Choroid plexus epithelial cell (primary cell): ENCODE measurements around the gene OMD.

ENCODE experiments used
- DNase-seq: peaks from one replicate; pipeline ENCODE4 v3.0.0-alpha.2; 2010; ENCODE audit warnings: low read depth
- H3K4me3 ChIP-seq: 2 replicates; pipeline ENCODE4 v1.5.1; 2011; ENCODE audit warnings: low read depth, mild to moderate bottlenecking, control low read depth, low read length, moderate library complexity
- TF ChIP-seq, protein P1 (sequence below): conservative IDR thresholded peaks from 2 replicates; pipeline ENCODE4 v1.5.1; 2011; ENCODE audit warnings: low read depth, mild to moderate bottlenecking, control low read depth, inconsistent platforms, low read length, moderate library complexity

Gene OMD

DNA sequence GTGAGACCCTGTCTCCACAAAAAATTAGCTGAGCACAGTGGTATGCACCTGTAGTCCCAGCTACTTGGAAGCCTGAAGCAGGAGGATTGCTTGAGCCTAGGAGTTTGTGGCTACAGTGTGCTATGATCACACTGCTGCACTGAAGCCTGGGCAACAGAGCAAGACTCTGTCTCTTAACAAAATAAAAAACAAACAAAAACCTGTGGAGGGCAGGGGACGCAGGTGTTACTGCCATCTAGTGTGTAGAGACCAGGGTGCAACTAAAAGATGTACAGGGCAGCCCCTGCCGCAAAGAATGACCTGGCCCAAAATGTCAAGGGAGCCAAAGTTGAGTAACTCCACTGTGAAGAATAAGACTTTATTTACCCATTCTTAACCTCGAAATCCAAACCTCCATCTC is 30.9 kb upstream of the OMD start:
- DNase-seq, result no peak
- TF ChIP-seq, protein P1, sequence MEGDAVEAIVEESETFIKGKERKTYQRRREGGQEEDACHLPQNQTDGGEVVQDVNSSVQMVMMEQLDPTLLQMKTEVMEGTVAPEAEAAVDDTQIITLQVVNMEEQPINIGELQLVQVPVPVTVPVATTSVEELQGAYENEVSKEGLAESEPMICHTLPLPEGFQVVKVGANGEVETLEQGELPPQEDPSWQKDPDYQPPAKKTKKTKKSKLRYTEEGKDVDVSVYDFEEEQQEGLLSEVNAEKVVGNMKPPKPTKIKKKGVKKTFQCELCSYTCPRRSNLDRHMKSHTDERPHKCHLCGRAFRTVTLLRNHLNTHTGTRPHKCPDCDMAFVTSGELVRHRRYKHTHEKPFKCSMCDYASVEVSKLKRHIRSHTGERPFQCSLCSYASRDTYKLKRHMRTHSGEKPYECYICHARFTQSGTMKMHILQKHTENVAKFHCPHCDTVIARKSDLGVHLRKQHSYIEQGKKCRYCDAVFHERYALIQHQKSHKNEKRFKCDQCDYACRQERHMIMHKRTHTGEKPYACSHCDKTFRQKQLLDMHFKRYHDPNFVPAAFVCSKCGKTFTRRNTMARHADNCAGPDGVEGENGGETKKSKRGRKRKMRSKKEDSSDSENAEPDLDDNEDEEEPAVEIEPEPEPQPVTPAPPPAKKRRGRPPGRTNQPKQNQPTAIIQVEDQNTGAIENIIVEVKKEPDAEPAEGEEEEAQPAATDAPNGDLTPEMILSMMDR, result peak; percentile 42
- no peak overlapping the region for H3K4me3 ChIP-seq

DNA sequence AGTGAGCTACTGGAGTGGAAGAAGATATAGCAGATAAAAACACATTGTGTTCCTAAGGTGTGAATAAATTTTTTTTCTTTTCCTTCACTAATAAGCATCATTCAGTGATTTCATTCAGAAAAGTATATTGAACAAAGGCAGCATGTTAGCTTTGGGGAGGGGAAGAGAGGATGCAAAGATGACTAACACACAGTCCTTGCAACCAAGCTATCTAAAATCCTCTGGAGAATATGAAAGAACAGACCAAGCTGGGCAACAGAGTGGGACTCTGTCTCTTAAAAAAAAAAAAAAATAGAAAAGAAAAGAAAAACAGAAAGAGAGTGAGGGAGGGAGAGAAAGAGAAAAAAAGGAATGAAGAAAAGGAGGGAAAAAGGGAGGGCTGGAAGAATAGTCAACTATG is 22.3 kb upstream of the OMD start:
- no peak overlapping the region for H3K4me3 ChIP-seq
- TF ChIP-seq, protein P1, result no peak
- DNase-seq, result no peak

DNA sequence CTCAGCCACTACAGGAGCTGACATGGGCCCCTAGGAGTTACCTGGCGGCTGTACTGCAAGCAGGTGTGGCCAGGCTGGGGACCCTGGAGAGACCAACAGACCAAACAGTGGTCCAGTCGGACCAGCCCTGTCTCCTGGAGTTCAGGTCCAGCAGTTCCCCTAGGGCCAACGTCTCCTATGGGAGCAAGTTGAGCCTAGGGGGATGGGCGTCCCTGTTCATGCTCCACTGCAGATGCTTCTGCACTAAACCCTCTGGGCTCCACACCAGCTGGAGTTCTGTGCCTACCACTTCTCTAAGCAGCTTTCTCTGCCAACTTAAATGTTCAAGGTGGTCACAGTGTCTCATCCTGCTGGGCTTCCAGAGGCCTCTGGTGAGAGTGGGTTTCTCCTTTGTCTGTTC is 20.6 kb upstream of the OMD start:
- DNase-seq, result no peak
- no peak overlapping the region for H3K4me3 ChIP-seq

DNA sequence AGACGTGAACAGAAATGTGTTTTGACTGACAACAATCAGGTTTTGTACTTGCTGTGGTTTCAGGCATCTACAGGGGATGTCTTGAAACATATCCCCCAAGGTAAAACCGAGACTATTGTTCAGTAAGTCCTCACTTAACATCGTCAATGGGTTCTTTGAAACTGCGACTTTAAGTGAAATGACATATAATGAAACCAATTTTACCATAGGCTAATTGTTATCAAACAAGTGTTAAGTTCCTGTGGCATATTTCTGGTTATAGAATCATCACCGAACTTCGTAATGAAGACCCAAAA is 16.4 kb upstream of the OMD start:
- no peak overlapping the region for H3K4me3 ChIP-seq

More for the DNA sequence above, 20.6 kb upstream of the OMD start:
- TF ChIP-seq, protein P1, result no peak

DNA sequence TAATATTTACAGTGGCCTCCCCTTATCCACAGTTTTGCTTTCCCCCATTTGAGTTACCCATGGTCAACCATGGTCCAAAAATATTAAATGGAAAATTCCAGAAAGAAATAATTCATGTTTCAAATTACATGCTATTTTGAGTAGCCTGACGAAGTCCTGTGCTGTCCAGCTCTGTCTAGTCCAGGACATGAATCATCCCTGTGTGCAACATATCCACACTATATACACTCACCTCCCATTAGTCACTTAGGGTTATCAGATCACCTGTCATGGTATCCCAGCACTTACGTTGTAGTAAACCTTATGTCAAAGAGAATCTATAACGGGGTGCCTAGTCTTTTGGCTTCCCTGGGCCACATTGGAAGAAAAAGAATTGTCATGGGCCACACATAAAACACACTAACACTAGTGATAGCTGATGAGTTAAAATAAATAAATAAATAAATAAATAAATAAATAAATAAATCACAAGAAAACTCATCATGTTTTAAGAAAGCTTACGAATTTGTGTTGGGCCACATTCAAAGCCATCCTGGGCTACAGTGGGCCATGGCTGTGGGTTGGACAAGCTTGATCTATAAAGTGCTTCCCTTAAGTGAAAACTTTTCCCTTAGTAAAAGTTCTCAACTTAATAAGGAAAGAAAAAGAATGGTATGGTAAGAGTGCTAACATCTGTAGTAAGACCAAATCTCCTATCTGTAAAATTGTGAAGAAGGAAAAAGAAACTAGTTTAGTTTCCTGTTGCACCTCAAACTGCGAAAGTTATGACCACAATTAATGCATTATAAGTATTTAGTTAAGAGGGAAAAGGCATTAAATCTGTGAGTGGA is 15.9 kb upstream of the OMD start:
- TF ChIP-seq, protein P1, result no peak
- peak; percentile 82 for DNase-seq
- H3K4me3 ChIP-seq, result no peak overlapping the region

More for the DNA sequence above, 16.4 kb upstream of the OMD start:
- no peak for DNase-seq
- TF ChIP-seq, protein P1, result no peak

DNA sequence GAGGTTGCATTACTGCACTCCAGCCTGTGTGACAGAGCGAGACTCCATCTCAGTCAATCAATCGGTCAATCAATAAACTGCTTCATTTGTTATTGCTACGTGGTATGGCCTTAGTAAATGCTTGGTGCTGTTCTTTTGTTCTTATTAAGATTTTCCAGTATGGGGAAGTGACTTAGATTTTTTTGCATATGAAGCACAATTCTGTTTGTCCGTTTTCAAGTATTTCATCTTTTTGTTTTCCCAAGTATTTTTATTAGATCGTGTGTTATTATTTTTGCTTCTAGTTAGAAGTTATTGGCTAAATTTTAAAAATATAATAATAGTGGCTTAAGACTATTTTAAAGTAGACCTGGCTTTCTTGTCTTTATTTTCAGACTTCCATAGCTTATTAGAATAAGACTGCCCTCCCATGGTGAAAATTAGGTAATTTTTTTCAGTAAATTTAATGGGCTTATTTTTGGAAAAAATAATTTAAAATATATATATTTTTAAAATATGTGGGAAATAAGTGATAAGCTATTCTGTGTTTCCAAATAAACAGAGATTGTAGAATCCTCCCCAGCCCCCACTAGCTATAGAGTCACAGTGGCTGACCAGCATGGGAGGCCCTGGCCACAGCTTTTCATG is 14.7 kb upstream of the OMD start:
- DNase-seq, result peak; percentile 63
- TF ChIP-seq, protein P1, result no peak
- H3K4me3 ChIP-seq, result no peak overlapping the region

DNA sequence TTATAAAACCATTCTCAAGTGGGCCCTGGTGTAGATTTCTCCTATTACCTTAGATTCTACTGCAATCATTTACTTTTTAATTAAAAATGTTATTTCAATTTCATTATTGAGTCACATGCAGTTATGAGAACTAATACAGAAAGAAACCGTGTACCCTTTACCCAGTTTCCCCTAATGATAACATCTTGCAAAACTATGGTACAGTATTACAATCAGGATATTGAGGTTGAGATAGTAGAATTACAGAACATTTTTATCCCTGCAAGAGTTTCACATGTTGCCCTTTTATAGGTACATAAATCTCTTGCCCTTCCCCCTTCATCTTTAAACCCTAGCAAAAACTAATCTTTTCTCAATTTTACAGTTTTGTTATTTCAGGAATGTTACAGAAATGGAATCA is 11.0 kb upstream of the OMD start:
- TF ChIP-seq, protein P1, result no peak
- DNase-seq, result no peak
- H3K4me3 ChIP-seq, result no peak overlapping the region
